ENCODE data around the gene CERS4. TPM values are rescaled to one million over a fixed set of nuclear protein-coding genes. Genes with fewer than 3 reads are reported as not detected.
"Not testable (repeated sequence)": the region's sequence is repeated elsewhere in the genome, so short reads cannot be mapped to it uniquely, and the experiment has no call there.

The CERS4 gene
- total RNA-seq, 1 donor from 2014 or later, result 29.1 TPM

- peak; percentile 19 for DNase-seq (ENCODE audit: low spot score)
- peaks cover 40% of the 10 kb centered on the region for H3K36me3 Mint-ChIP-seq (ENCODE audit: low read depth)
- H3K9me3 Mint-ChIP-seq, result peaks cover 22% of the 10 kb centered on the region
- H3K4me1 Mint-ChIP-seq (ENCODE audit: low read depth), result peaks cover 10% of the 10 kb centered on the region
- no peak overlapping the region for H3K4me3 Mint-ChIP-seq (ENCODE audit: low read depth)
- no peaks in the 10 kb centered on the region for H3K27me3 Mint-ChIP-seq (ENCODE audit: low read depth)
- intact Hi-C loops (cut with micrococcal nuclease), result no loop called here
- H3K27ac Mint-ChIP-seq, result peak overlapping the region; percentile 19
Observed at GRCh38 chr19:8240274-8241229, 31.4 kb downstream of the CERS4 start.

- intact Hi-C loops (cut with micrococcal nuclease), result no loop called here
- no peak overlapping the region for H3K27ac Mint-ChIP-seq
- no peak overlapping the region for H3K4me3 Mint-ChIP-seq (ENCODE audit: low read depth)
- peaks cover 10% of the 10 kb centered on the region for H3K4me1 Mint-ChIP-seq (ENCODE audit: low read depth)
- H3K9me3 Mint-ChIP-seq, result peaks cover 22% of the 10 kb centered on the region
- DNase-seq (ENCODE audit: low spot score), result no peak
- peaks cover 40% of the 10 kb centered on the region for H3K36me3 Mint-ChIP-seq (ENCODE audit: low read depth)
- H3K27me3 Mint-ChIP-seq (ENCODE audit: low read depth), result no peaks in the 10 kb centered on the region
Observed at GRCh38 chr19:8241646-8242045, 32.5 kb downstream of the CERS4 start.

DNA sequence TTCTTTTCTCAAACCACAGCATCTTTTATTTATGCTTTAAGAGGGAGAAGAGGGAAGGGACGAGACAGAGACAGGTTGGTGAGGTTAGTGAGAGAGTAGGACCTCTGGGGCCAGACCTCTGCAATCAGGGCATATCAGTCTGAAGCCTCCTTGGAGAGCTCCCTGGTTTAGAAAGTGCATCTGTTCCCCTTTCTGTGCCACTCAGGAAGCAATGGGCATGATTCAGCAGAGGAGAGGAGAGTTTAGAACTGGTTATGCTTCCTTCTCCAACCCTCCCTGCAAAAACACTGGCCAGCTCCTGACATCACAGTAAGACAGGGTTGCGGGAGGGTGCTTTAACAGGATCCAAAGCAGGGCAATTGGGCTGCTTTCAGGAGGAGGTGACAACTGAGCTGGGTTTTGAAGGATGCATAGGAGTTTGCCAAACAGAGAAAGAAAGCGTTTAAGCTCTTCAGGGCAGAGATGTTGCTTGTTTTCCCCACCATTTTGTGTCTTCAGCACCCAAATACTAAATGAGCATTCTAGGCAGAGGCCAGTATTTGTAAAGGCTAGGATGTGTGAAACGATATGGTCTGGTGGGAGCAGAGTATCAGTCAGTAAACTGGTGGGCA is 33.1 kb downstream of the CERS4 start:
- intact Hi-C loops (cut with micrococcal nuclease), result no loop called here
- no peaks in the 10 kb centered on the region for H3K27me3 Mint-ChIP-seq (ENCODE audit: low read depth)
- no peak overlapping the region for H3K27ac Mint-ChIP-seq
- H3K4me3 Mint-ChIP-seq (ENCODE audit: low read depth), result no peak overlapping the region
- no peak for DNase-seq (ENCODE audit: low spot score)
- peaks cover 22% of the 10 kb centered on the region for H3K9me3 Mint-ChIP-seq
- H3K4me1 Mint-ChIP-seq (ENCODE audit: low read depth), result peaks cover 10% of the 10 kb centered on the region
- H3K36me3 Mint-ChIP-seq (ENCODE audit: low read depth), result peaks cover 40% of the 10 kb centered on the region

DNA sequence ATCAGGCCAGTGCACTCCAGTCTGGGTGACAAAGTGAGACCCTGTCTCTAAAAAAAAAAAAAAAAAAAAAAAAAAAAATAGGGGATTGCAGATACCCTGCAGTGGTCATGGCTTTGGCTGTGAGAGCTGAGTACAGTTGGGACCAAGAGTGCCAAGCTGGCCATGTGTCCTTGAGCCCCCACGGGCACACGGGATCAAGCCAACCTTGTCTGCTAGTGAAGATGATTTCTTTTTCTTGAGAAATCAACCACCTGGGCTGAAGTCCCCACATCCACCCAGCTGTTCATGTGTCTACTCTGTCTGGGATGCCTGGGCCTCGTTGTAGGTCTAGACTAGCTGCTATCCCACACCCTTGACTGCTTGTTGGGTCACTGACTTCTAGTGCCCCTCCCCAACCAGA is 34.0 kb downstream of the CERS4 start:
- Mint-ChIP-seq H3K36me3 (ENCODE audit: low read depth) (peaks cover 42% of the 10 kb centered on the region), H3K27ac (no peak overlapping the region), H3K4me3 (ENCODE audit: low read depth) (no peak overlapping the region), H3K4me1 (ENCODE audit: low read depth) (peaks cover 10% of the 10 kb centered on the region), H3K27me3 (ENCODE audit: low read depth) (no peaks in the 10 kb centered on the region), H3K9me3 (peaks cover 22% of the 10 kb centered on the region)
- DNase-seq (ENCODE audit: low spot score), result no peak
- intact Hi-C loops (cut with micrococcal nuclease), result no loop called here

DNA sequence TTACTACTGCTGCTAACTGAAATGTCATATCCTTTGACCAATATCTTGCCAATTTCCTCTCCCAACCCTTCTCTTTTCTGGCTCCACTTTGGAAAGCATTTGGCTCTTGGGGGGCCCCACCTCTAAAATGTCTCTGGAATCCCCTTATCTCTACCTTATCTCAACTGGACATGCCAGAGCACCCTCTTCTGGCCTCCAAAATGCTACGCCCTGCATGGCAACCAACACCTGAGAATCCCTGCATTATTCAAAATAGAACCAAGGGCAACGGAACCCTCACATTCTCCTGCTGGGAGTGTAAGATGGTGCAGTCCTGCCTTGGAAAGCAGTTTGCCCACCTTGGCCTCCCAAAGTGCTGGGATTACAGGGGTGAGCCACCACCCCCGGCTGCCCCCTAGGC is 35.3 kb downstream of the CERS4 start:
- H3K36me3 Mint-ChIP-seq (ENCODE audit: low read depth), result peaks cover 42% of the 10 kb centered on the region
- intact Hi-C loops (cut with micrococcal nuclease), result no loop called here
- no peak for DNase-seq (ENCODE audit: low spot score)
- H3K4me3 Mint-ChIP-seq (ENCODE audit: low read depth), result no peak overlapping the region
- H3K9me3 Mint-ChIP-seq, result peaks cover 21% of the 10 kb centered on the region
- H3K27me3 Mint-ChIP-seq (ENCODE audit: low read depth), result no peaks in the 10 kb centered on the region
- peaks cover 10% of the 10 kb centered on the region for H3K4me1 Mint-ChIP-seq (ENCODE audit: low read depth)
- no peak overlapping the region for H3K27ac Mint-ChIP-seq

DNA sequence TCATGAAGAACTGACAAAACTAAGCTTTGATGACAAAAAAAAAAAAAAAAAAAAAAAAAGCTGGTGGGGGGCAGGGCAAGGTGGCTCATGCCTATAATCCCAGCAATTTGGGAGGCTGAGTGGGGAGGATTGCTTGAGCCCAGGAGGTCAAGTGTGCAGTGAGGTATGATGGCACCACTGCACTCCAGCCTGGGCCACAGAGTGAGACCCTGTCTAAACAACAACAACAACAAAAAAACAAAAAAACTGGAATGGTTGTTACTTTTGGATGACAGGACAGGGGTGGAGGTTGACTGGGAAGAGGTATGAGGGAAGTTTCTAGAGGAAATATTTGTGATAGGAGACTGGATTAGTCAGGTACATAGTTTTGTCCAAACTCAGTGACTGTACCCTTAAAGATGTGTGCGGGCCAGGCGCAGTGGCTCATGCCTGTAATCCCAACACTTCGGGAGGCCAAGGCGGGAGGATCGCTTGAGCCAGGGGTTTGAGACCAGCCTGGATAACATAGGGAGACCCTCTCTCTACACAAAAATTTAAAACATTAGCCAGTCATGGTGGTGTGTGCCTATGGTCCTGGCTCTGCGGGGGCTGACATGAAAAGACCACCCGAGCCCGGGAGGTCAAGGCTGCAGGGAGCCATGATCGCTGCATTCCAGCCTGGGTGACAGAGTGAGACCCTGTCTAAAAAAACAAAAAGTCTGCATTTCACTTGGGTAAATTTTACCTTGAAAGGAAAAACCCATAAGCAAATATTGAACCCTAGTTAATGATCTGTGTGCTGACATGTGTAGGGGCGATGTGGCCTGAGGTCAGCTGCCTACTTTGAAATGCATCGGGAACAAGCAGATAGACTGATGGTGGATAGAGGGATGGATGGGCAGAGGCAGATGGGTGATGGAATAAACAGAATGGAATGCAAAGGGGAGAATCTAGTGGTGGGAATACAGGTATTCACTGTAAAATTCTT is 37.0 kb downstream of the CERS4 start:
- Mint-ChIP-seq H3K36me3 (ENCODE audit: low read depth) (peaks cover 31% of the 10 kb centered on the region), H3K4me1 (ENCODE audit: low read depth) (no peaks in the 10 kb centered on the region), H3K4me3 (ENCODE audit: low read depth) (no peak overlapping the region), H3K9me3 (peaks cover 15% of the 10 kb centered on the region), H3K27ac (no peak overlapping the region), H3K27me3 (ENCODE audit: low read depth) (no peaks in the 10 kb centered on the region)
- DNase-seq (ENCODE audit: low spot score), result no peak
- intact Hi-C loops (cut with micrococcal nuclease), result no loop called here

DNA sequence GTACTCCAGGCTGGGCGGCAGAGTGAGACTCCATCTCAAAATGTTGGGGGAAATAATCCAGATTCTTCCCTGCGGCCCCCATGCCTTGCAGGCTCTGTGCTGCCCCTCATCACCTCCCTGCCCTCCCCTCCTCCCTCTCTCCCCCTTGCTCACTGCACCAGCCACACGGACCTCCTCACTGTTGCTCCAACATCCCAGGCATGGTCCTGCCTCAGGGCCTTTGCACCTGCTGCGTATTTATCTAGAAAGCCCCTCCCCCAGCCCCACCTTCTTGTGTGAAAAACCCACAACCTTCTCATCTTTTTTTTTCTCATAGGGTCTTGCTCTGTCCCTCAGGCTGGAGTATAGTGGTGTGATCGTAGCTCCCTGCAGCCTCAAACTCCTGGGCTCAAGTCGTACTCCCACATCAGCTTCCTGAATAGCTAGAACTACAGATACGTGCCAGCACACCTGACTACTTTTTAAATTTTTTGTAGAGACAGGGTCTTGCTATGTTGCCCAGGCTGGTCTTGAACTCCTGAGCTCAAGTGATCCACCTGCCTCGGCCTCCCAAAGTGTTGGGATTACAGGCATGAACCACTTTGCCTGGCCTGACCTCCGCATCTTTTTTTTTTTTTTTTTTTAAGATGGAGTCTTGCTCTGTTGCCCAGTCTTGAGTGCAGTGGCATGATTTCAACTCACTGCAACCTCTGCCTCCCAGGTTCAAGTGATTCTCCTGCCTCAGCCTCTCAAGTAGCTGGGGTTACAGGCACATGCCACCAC is 38.1 kb downstream of the CERS4 start:
- H3K27ac Mint-ChIP-seq; H3K4me1 Mint-ChIP-seq (ENCODE audit: low read depth); H3K27me3 Mint-ChIP-seq (ENCODE audit: low read depth); H3K4me3 Mint-ChIP-seq (ENCODE audit: low read depth); DNase-seq (ENCODE audit: low spot score); intact Hi-C loops (cut with micrococcal nuclease): not testable (repeated sequence)
- Mint-ChIP-seq H3K9me3 (peaks cover 14% of the 10 kb centered on the region), H3K36me3 (ENCODE audit: low read depth) (peaks cover 21% of the 10 kb centered on the region)

DNA sequence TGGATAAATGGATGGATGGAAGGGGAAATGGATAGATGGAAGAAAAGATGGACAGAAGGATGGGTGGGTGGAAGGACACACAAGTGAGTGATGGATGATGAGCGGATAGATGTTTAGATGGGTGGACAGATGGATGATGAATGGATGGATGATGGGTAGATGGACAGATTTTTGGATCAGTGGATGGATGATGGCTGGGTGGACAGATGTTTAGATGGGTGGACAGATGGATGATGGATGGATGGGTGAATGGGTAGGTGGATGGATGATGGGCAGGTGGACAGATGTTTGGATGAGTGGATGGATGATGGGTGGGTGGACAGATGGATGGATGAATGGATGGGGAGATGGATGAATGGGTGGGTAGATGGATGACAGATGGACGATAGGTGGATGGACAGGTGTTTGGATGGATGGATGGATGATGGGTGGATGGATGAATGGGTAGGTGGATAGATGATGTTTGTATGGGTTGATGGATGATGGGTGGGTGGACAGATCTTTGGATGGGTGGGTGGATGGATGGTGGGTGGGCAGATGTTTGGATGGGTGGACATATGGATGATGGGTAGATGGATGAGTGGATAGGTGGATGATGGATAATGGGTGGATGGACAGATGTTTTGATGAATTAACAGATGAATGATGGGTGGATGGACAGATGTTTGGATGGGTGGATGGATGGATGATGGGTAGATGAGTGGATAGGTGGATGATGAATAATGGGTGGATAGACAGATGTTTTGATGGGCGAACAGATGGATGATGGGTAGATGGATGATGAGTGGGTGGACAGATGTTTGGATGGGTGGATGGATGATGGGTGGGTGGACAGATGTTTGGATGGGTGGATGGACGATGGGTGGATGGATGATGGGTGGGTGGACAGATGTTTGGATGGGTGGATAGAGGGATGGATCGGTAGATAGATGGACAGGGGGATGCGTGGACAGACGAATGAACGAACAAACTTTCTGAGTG is 39.5 kb downstream of the CERS4 start:
- Mint-ChIP-seq H3K4me1 (ENCODE audit: low read depth) (peaks cover 1% of the 10 kb centered on the region), H3K27ac (no peak overlapping the region), H3K9me3 (peaks cover 3% of the 10 kb centered on the region)

DNA sequence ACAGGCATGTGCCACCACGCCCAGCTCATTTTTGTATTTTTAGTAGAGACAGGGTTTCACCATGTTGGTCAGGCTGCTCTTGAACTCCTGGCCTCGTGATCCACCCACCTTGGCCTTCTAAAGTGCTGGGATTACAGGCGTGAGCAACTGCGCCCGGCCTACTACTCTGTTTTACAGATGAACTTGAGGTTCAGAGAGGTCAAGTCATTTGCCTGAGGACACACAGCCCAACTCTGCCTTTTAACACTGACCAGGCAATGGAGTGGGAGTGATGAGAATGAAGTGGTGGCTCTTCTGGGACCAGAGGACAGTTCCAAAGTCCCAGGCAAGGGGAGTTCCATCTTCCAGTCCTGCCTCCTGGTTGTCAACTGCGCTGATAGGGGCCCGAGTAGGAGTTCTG is 41.4 kb downstream of the CERS4 start:
- Mint-ChIP-seq H3K36me3 (ENCODE audit: low read depth) (peaks cover 9% of the 10 kb centered on the region), H3K4me1 (ENCODE audit: low read depth) (peaks cover 1% of the 10 kb centered on the region), H3K9me3 (no peaks in the 10 kb centered on the region), H3K4me3 (ENCODE audit: low read depth) (no peak overlapping the region), H3K27ac (no peak overlapping the region), H3K27me3 (ENCODE audit: low read depth) (no peaks in the 10 kb centered on the region)
- intact Hi-C loops (cut with micrococcal nuclease), result loop anchor here (10.0 kb wide), 1 partner anchor 306 kb away; the partner anchor contains the start of gene TIMM44
- DNase-seq (ENCODE audit: low spot score), result no peak

More for the DNA sequence above, 39.5 kb downstream of the CERS4 start:
- no peaks in the 10 kb centered on the region for H3K27me3 Mint-ChIP-seq (ENCODE audit: low read depth)
- no peak overlapping the region for H3K4me3 Mint-ChIP-seq (ENCODE audit: low read depth)
- intact Hi-C loops (cut with micrococcal nuclease), result no loop called here
- no peak for DNase-seq (ENCODE audit: low spot score)
- peaks cover 12% of the 10 kb centered on the region for H3K36me3 Mint-ChIP-seq (ENCODE audit: low read depth)

DNA sequence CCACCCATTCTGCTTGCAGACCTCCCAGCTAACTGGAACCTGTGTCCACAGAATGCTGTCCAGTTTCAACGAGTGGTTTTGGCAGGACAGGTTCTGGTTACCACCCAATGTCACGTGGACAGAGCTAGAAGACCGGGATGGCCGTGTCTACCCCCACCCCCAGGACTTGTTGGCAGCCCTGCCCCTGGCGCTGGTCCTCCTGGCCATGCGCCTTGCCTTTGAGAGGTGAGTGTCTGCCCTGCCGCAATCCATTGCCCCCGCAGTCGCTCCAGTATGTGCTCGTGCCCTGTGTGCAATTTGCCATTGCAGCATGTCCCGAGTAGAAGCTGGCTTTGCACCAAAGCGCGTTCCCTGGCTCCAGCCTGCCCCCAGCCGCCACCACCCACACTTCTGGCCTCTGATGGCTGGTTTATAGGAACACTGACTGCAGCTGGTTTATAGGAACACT is 41.9 kb downstream of the CERS4 start:
- intact Hi-C loops (cut with micrococcal nuclease), result loop anchor here (10.0 kb wide), 1 partner anchor 306 kb away; the partner anchor contains the start of gene TIMM44

More for the DNA sequence above, 41.9 kb downstream of the CERS4 start:
- H3K27me3 Mint-ChIP-seq (ENCODE audit: low read depth), result no peaks in the 10 kb centered on the region
- no peak overlapping the region for H3K4me3 Mint-ChIP-seq (ENCODE audit: low read depth)
- peaks cover 1% of the 10 kb centered on the region for H3K4me1 Mint-ChIP-seq (ENCODE audit: low read depth)
- no peaks in the 10 kb centered on the region for H3K9me3 Mint-ChIP-seq
- H3K27ac Mint-ChIP-seq, result no peak overlapping the region
- no peak for DNase-seq (ENCODE audit: low spot score)
- H3K36me3 Mint-ChIP-seq (ENCODE audit: low read depth), result peaks cover 13% of the 10 kb centered on the region
